GM12874 (cell line): ENCODE measurements around the gene BAZ2B.

Experiments used
- TF ChIP-seq, protein P1 (sequence below): IDR thresholded peaks from 2 replicates; pipeline ENCODE4 v1.5.1; 2011; ENCODE audit warnings: low read depth, mild to moderate bottlenecking, control low read depth, low read length, moderate library complexity; ENCODE audit not compliant: insufficient read depth

BAZ2B gene

DNA sequence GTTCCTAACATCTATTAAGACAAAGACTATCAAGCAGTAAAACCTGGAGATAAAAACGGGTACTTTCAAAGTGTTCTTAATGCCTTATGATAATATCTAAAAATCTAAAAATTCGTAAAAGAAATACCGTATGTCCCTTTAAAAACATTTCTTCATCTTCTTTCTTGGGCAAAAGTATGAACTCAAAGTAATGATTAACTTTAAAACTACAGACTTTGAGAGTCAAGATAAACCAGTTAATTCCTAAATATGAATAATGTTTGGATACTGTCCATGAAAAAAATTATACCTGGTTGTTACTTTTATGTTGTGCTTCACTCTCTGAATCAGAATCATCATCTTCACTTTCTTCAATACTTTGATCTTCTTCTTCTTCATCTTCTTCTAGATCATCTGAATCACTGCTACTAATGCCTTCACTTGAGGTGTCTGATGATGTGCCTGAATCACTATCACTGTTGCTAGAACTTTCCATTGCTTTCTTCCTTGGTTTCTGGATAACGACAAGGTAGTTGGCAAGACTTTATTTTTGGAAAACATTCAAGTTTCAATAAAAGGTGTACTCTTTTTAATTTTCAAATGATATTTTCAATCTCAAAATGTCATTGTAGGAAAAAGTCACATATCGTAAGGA lies 177.5 kb downstream of the BAZ2B start:
- TF ChIP-seq, protein P1, sequence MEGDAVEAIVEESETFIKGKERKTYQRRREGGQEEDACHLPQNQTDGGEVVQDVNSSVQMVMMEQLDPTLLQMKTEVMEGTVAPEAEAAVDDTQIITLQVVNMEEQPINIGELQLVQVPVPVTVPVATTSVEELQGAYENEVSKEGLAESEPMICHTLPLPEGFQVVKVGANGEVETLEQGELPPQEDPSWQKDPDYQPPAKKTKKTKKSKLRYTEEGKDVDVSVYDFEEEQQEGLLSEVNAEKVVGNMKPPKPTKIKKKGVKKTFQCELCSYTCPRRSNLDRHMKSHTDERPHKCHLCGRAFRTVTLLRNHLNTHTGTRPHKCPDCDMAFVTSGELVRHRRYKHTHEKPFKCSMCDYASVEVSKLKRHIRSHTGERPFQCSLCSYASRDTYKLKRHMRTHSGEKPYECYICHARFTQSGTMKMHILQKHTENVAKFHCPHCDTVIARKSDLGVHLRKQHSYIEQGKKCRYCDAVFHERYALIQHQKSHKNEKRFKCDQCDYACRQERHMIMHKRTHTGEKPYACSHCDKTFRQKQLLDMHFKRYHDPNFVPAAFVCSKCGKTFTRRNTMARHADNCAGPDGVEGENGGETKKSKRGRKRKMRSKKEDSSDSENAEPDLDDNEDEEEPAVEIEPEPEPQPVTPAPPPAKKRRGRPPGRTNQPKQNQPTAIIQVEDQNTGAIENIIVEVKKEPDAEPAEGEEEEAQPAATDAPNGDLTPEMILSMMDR = no peak

DNA sequence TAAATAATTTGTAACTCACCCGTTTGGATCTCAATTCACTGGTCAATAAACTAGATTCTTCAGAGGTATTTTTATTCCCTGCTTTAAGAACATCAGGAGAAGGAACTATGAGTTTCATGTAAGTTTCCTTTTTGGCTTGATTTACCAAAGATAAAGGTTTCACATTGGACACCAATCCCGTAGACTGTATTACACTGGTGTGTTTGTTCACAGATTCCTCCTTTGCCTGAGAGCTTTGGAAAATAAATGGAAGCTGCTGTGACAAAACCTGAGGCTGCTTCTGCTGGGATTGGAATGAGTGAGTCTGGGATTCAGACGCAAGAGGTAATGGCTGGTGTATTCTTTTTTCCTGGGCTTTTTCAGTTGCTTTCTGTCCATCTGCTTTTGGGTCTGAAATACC lies 178.1 kb downstream of the BAZ2B start:
- TF ChIP-seq, protein P1 = no peak

DNA sequence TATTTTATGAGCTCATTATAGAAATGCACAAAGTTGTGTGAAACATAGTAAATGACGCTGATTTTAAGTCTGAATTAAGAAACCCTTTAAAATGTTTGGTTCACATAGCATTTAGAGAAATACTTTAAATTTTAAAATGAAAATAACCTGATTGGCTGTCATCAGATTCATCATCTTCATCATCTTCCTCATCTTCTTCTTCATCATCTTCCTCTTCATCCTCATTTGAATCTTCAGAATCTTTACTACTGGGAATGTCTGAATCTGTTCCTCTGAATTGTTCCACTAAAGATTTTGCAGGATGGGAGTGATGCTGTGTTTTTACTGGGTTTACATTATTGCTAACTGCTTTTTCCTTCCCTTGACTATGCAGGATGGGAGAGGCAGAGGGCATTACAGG lies 183.7 kb downstream of the BAZ2B start:
- TF ChIP-seq, protein P1 = no peak

DNA sequence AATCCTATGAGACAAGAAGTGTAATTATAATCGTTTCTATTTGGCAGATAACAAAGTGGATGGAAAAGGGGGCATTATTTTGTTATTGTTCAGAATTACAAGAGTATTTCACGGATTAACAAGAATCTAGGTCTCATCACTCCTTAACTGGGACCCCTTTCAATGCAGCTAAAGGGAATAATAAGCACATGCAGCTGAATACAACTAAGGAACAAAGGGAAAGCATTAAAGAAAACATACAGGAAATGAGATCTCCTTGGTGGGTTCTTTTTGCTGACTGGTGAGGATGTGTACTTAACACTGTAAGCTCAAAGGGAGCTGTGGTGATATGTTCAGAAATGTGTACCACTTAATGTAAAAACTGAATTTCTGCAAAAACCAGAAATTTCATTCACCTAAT lies 189.3 kb downstream of the BAZ2B start:
- TF ChIP-seq, protein P1 = no peak

DNA sequence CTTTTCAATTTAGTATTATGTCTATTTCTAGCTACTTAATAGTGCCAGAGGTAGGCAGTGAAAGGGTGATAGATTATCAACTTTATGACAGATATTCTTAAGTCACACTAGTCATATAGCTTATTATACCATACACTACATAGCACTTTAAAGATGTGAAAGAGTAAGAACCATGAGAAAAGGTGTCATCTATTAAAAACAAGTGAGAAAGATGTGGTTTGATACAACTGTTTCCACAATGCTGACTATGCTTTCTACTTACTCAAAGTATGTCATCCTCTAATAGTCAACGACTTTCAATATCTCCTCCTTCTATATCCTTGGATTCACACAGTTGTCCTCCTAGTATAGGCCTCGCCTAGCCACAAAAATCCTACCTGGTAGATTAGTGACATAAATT lies 196.9 kb downstream of the BAZ2B start:
- TF ChIP-seq, protein P1 = no peak

DNA sequence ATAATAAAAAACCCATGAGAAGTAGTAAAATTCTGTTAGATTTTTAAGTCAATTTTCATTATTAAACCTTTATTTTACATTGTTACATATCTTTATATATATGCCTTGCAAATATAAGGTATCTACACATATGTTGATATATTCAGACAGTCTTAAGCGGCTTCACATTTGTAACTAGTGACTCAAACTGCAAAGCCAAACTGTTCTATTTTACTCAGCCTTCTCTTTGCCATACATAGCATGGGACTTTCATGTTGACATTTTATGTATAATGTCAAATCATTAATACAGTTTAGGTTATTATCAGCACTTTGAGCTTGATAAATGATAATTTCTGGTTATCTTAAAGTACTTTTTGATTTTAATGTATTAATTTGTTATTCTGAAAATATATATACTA lies 204.9 kb downstream of the BAZ2B start:
- TF ChIP-seq, protein P1 = no peak

DNA sequence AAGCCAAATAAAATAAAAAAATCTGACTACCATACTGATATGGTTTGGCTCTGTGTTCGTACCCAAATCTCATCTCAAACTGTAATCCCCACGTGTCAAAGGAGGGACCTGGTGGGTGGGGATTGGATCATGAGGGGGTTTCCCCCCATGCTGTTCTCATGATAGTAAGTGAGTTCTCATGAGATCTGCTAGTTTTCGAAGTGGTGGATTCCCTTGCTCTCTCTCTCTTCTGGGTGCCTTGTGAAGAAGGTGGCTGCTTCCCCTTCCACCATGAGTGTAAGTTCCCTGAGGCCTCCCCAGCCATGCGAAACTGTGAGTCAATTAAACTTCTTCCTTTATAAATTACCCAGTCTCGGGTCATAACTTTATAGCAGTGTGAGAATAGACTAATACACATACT lies 206.1 kb downstream of the BAZ2B start:
- TF ChIP-seq, protein P1 = no peak
